K562 (cell line): ENCODE data around the gene TAS1R3. TPM values are rescaled to one million over a fixed set of nuclear protein-coding genes. Genes with fewer than 3 reads are reported as not detected.
A peak's percentile ranks its signal among the peaks of the same experiment; 100 is the strongest.

ENCODE experiments used
- ATAC-seq: fragments of 200-7000 bp; cut with Tn5 transposase; 3 replicates; pipeline ENCODE4 v1.9.1; 2020; ENCODE audit warnings: moderate library complexity
- BruUV-seq: library from RNA; stranded (reverse); fragments of 400-500 nt; replicated peaks from 2 replicates; lab custom pipeline; 2021; lab: Mats Ljungman, UMichigan
- CTCF ChIA-PET: fragments of 300-600 bp; formaldehyde crosslinking; extraction: SDS; loops from one replicate; lab custom pipeline; 2021; ENCODE audit warnings: low intra/inter-chr PET ratio; lab: Yijun Ruan, JAX
- POLR2A ChIA-PET: fragments of 300-600, 350-650 bp; sonication (Branson Sonifier 250); formaldehyde crosslinking; extraction: SDS; loops from one replicate; lab custom pipeline; 2021; ENCODE audit warnings: antibody characterized with exemption, inconsistent platforms; lab: Yijun Ruan, JAX
- DNase-seq, 4 experiments: peaks; one replicate each; pipeline versions ENCODE4 v3.0.0 to v3.0.0-alpha.2; 2011 to 2018; ENCODE audit warnings: low spot score in 3 of 4, mixed read lengths in 3 of 4; ENCODE audit errors: extremely low read depth in 1 of 4
- FAIRE-seq: peaks from 2 replicates; lab custom pipeline; 2011; peaks lifted over from hg19 to GRCh38; lab: Jason Lieb, UNC
- H2AFZ ChIP-seq: 2 replicates; pipeline ENCODE4 v1.6.0; 2011; ENCODE audit warnings: low read depth, low read length, control low read depth, inconsistent platforms
- H3K27ac ChIP-seq: fragments of 200-600 bp; 3 replicates; pipeline ENCODE4 v1.8.0; 2011; ENCODE audit warnings: low read depth, mild to moderate bottlenecking, control low read depth, inconsistent platforms, low read length, moderate library complexity, mixed read lengths; ENCODE audit errors: extremely low read depth
- H3K27me3 ChIP-seq, 2 experiments: fragments of 300-600 bp in 1 of 2; 2 replicates in 1 of 2; 3 replicates in 1 of 2; pipeline versions ENCODE4 v1.6.0 to v1.8.0; 2011; ENCODE audit warnings: inconsistent platforms in 2 of 2, low read length in 2 of 2, mild to moderate bottlenecking in 1 of 2, mixed read lengths in 1 of 2, moderate library complexity in 1 of 2; ENCODE audit not compliant: control insufficient read depth in 2 of 2, insufficient read depth in 2 of 2
- H3K36me3 ChIP-seq: fragments of 300-600 bp; 3 replicates; pipeline ENCODE4 v1.8.0; 2011; ENCODE audit warnings: mild to moderate bottlenecking, low read length, inconsistent platforms; ENCODE audit not compliant: control insufficient read depth, insufficient read depth
- H3K4me1 ChIP-seq, 2 experiments: fragments of 200-600 bp in 1 of 2; replicated peaks in 1 of 2; 2 replicates in 1 of 2; 3 replicates in 1 of 2; pipeline versions ENCODE4 v1.5.1 to v1.8.0; 2011; ENCODE audit warnings: inconsistent platforms in 2 of 2, low read length in 2 of 2, mild to moderate bottlenecking in 1 of 2, mixed read lengths in 1 of 2, moderate library complexity in 1 of 2; ENCODE audit not compliant: control insufficient read depth in 2 of 2, insufficient read depth in 2 of 2
- H3K4me2 ChIP-seq: 2 replicates; pipeline ENCODE4 v1.6.1; 2011; ENCODE audit warnings: low read length, control low read depth, inconsistent platforms, mixed read lengths; ENCODE audit not compliant: insufficient read depth
- H3K4me3 ChIP-seq: fragments of 200-600 bp; sonication (generic), shearing (Covaris generic); 2 replicates; pipeline ENCODE4 v1.5.1; 2016; ENCODE audit warnings: control low read depth, inconsistent platforms
- H3K79me2 ChIP-seq: fragments of 200-600 bp; 3 replicates; pipeline ENCODE4 v1.8.0; 2011; ENCODE audit warnings: low read length, inconsistent platforms; ENCODE audit not compliant: control insufficient read depth, insufficient read depth
- H3K9ac ChIP-seq, 2 experiments: 2 replicates each; pipeline versions ENCODE4 v1.6.0 to v1.6.1; 2011; ENCODE audit warnings: low read depth in 2 of 2, low read length in 2 of 2, control low read depth in 1 of 2, inconsistent platforms in 1 of 2, mild to moderate bottlenecking in 1 of 2, mixed read lengths in 1 of 2; ENCODE audit not compliant: insufficient read depth in 1 of 2
- H3K9me1 ChIP-seq: one replicate; pipeline ENCODE4 v1.6.0; 2011; ENCODE audit warnings: inconsistent platforms, mild to moderate bottlenecking, low read length, moderate library complexity; ENCODE audit not compliant: control insufficient read depth, insufficient read depth
- H3K9me3 ChIP-seq: replicated peaks from 2 replicates; pipeline ENCODE4 v1.5.1; 2011; ENCODE audit warnings: low read depth, low read length, inconsistent platforms; ENCODE audit not compliant: control insufficient read depth, insufficient read depth
- H4K20me1 ChIP-seq: replicated peaks from 2 replicates; pipeline ENCODE4 v1.6.1; 2011; ENCODE audit warnings: low read length, inconsistent platforms, mixed read lengths; ENCODE audit not compliant: control insufficient read depth, insufficient read depth
- KDM5B ChIP-seq: fragments of 200-600 bp; sonication (generic); IDR thresholded peaks from 2 replicates; pipeline ENCODE4 v1.6.1; 2012; ENCODE audit warnings: low read depth, mild to moderate bottlenecking, moderate library complexity, low read length, control low read depth, inconsistent platforms; ENCODE audit not compliant: insufficient replicate concordance
- MAX ChIP-seq: sonication (generic); formaldehyde crosslinking; IDR thresholded peaks from 2 replicates; pipeline ENCODE4 v1.9.0; 2022; ENCODE audit warnings: mild to moderate bottlenecking, missing genetic modification reagents
- POLR2A ChIP-seq: fragments of 450-650 bp; conservative IDR thresholded peaks from 2 replicates; pipeline ENCODE4 v1.6.1; 2016
- WGBS: fragments of 100-300 bp; shearing (Covaris generic); methylation state at CpG from one replicate; pipeline ENCODE4 v1.1.6; 2016; ENCODE audit warnings: low coverage, mixed read lengths; ENCODE audit not compliant: insufficient coverage; ENCODE audit errors: missing lambda C conversion rate; 5-methylcytosine and 5-hydroxymethylcytosine counted together
- in situ Hi-C: fragments of 300-500 bp; cut with MboI; formaldehyde crosslinking; loops from 4 replicates; pipeline ENCODE4 v1.15.0; 2018; ENCODE audit warnings: inconsistent platforms, mixed read lengths
- intact Hi-C: fragments of 100-400 bp; cut with micrococcal nuclease; formaldehyde crosslinking; loops from 2 replicates; pipeline ENCODE4 v1.14.2; 2022
- polyA plus RNA-seq, 8 experiments: library from polyadenylated mRNA; depleted of rRNA in 4 of 8; stranded (reverse) in 5 of 8; unstranded in 3 of 8; fragments of >200 nt; fragmentation: Nextera tagmentation in 2 of 8; fragmentation: Illumina TruSeq in 1 of 8; extraction: Ambion mirVana in 2 of 8; extraction: Trizol in 1 of 8; gene quantifications; 2 replicates each; pipeline versions ENCODE4 v1.2.1 to v1.2.3, GENCODE V29; 2011 to 2014; ENCODE audit warnings: inconsistent platforms in 1 of 8, missing spikeins in 1 of 8
- total RNA-seq, 7 experiments: library from RNA; depleted of rRNA in 6 of 7; stranded (reverse); fragments of >200 nt in 6 of 7; fragmentation: Illumina TruSeq in 2 of 7; extraction: Trizol in 2 of 7; gene quantifications; 2 replicates each; pipeline versions ENCODE4 v1.2.1 to v1.2.3, GENCODE V29; 2011 to 2021; ENCODE audit warnings: low replicate concordance in 1 of 7

Gene TAS1R3
- total and polyA plus RNA-seq, 9 of the 15 experiments (the other 6 are each of a cell fraction or from before 2014, with no cell fraction given) = 0.07 to 0.13 TPM; not detected in 7

DNA sequence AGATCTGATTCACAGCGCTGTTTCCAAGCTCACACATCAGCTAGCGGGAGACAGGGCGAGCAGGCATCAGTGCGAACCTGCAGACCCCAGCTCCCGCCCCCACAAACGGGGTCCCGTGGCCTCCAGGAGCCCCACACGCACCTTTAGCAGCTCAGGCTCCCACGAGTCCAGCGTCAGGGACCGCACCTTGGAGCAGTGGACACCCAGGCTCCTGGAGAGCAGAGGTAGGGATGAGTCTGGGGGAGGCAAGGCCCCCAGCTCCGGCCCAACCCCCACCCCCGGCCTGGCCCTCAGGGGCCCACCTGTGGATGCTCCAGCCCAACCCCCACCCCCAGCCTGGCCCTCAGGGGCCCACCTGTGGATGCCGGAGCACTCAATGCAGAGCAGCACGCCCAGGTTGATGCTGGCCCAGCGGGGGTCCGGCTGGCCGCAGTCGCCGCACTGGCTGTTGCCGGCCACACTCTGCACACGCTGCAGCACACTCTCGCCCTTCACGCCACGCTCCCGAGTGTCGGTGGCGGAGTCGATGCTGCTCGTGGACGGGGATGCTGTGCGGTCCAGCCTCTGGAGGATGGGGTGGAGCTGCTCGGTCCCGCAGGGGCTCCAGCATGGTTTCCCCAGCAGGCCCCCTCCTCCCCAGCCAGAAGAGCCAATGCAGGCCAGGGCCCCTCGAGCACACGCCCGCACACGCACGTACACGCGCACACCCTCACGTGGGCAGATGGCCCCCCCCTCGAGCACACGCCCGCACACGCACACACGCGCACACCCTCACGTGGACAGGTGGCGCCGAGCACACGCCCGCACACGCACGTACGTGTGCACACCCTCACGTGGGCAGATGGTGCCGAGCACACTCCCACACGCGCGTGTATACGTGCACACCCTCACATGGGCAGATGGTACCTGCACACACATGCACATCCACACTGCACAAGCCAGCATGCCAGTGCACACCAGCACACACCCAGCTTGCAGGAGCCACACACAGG is 34.7 kb upstream of the TAS1R3 start:
- ChIA-PET CTCF (no interaction called here), POLR2A (interaction anchor here (0.8 kb wide), 1 partner anchor 75 kb away, joined by 3 read pairs; no protein-coding TSS in a partner anchor)
- peaks cover 15% of the 10 kb centered on the region; the same call in 1 of the 2 replicates for H4K20me1 ChIP-seq
- H3K36me3 ChIP-seq = peaks cover 17% of the 10 kb centered on the region; the same call in 1 of the 3 replicates
- peak; percentile 19; the same call in 1 of the 2 replicates for TF ChIP-seq MAX (CRISPR knock-in tag)
- TF ChIP-seq POLR2A = 0 out of 2 replicates have a peak, but pooled peaks have one; percentile 18
- no peak for TF ChIP-seq KDM5B
- in situ Hi-C loops = no loop called here
- no peaks in the 10 kb centered on the region for H3K27me3 ChIP-seq
- no peaks in the 10 kb centered on the region for H3K79me2 ChIP-seq
- ATAC-seq (no peak), DNase-seq (no peak), FAIRE-seq (no peak)
- no peaks in the 10 kb centered on the region for H3K9me3 ChIP-seq
- peaks cover 24% of the 10 kb centered on the region for H3K9me1 ChIP-seq
- BruUV-seq = no TSS peak
- no peak overlapping the region for H3K4me3 ChIP-seq
- peaks cover 5 to 77% of the 10 kb centered on the region in 2 experiments; a peak in 3 of 5 replicates for H3K4me1 ChIP-seq
- no peak overlapping the region for H3K27ac ChIP-seq
- WGBS = 89% methylated on average over 46 of the region's 62 CpGs
- intact Hi-C loops = loop anchor here (10.0 kb wide), 1 partner anchor 312 kb away; the partner anchor contains the start of gene PERM1
- H3K4me2 ChIP-seq = no peak overlapping the region
- no peak overlapping the region for H3K9ac ChIP-seq
- no peak overlapping the region for H2AFZ ChIP-seq
